A673 (cell line): ENCODE results near the gene TMX2.

Experiments used
- CTCF ChIP-seq: fragments of 300-800, 200-600 bp; sonication (generic); conservative IDR thresholded peaks from 2 replicates; pipeline ENCODE4 v1.5.1; 2017; ENCODE audit warnings: low read depth, mild to moderate bottlenecking, antibody characterized with exemption, low read length, moderate library complexity, mixed read lengths
- EZH2 ChIP-seq: fragments of 200-600 bp; sonication (generic); IDR thresholded peaks from 2 replicates; pipeline ENCODE4 v1.6.1; 2017; ENCODE audit warnings: borderline replicate concordance, low read depth, mild to moderate bottlenecking, mixed read lengths, antibody characterized with exemption, low read length; ENCODE audit not compliant: poor library complexity, severe bottlenecking

- TF ChIP-seq CTCF (no peak), EZH2 (no peak)
Observed at GRCh38 chr11:57727185-57727584, 14.8 kb downstream of the TMX2 start.
